Measurements from ENCODE around the gene NHSL2.

NHSL2 gene

DNA sequence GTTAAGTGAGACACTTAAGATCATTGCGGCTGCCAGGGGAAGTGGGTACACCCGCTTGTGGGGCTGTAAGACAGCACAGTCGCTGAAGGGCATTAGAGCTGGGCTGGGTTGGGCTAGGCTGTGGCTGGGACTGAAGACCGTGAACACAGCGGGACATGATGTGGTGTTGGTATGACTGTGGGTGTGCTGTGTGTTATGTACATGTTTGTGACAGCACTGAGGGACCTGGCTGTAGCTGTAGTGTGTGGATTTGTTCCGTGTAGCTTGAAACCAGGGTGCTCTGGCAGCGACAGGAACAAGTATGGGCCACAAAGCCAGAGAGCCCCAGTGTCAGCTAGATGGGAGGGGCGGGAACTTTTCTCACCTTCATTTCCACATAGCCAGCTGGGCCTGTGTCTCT lies 82.1 kb downstream of the NHSL2 start:
- no peak for DNase-seq

DNA sequence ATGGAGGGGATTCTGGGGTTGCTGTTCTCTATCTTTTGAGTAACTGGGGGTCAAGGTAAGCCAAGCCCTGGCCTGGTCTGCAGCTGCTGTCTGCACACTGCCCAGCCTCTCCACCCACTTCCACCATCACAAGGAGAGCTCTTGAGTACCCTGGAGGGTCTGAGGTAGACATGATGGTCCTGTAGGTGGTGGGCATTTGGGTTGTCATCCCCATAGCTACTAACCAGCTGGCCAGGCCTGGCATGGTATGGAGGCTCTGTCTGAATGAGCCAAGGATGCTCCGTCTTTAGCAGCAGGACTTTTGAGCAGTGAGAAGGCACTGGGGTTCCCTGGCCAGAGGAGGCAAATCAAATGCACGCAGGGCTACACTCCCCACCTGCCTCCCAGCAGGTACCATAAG lies 82.7 kb downstream of the NHSL2 start:
- DNase-seq = no peak

DNA sequence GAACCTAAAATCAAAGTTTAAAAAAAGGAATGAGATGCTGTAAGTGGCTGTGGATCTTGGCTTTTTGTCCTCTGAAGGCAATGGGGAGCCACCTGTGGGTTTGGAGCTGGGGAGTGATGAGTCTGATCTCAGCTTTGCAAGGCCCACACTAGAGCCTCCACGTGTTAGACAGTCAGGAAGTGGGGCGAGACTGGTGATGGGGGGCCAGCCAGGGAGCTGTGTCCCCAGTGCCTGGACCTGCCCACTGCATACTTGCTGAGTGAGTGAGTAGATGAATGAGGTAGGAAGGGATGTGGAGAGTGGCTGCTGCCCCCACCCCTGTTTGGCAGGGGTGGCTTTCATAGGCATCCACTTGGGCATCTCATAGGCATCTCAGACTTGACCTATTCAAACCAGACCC lies 84.0 kb downstream of the NHSL2 start:
- DNase-seq = no peak

DNA sequence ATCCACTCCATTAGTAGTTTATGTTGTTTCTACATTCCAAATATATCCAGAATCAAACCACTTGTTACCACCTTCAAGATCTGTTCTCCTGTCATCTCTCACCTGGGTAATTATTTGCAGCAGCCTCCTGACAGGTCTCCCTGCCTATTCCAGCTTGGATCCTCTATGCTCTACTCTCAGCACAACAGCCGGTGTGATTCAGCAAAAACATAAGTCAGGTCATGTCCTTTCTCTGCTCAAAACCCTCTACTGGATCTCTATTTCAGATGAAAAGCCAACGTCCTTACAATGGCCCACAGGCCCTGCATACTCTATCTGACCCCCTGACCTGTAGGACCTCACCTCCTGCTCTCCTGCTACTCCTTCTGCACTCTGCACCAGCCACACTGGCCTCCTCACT lies 84.5 kb downstream of the NHSL2 start:
- no peak for DNase-seq

DNA sequence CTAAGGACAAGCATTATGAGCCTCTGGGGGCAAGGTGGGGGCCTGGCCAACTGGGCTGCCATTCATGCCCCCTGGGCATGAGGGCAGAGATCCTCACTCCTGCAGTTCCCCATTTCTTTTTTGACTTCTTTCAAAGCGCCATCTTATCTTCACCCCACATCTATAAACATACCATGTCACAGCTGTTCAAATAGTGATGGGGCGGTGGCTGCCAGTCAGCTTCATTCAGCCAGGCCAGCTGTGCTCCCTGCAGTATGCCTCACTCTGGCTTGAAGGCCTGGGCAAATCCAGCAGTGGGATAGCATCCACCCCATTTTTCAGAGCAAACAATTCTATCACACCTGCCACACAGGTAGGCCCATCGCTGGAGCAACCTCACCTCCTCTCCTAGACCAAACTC lies 85.5 kb downstream of the NHSL2 start:
- DNase-seq = no peak

DNA sequence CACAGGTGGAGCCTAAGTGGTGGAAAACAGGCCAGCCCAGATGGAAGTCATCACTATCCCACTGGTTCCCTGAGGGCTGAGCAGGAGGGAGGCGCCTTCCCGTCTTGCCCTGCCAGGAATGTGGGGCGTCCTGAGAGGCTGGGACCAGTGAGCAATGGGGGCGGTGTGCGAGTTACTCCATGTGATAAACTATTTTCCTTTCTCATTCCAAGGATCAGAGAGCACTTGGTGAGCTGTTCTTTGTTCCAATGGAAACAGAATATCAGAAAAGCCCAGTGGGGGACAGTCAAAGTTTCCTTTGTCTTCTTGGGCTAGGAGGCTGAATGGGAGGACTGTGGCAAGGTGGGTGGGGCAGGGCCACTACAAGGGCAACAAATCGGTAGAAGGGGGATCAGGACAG lies 86.2 kb downstream of the NHSL2 start:
- no peak for DNase-seq

DNA sequence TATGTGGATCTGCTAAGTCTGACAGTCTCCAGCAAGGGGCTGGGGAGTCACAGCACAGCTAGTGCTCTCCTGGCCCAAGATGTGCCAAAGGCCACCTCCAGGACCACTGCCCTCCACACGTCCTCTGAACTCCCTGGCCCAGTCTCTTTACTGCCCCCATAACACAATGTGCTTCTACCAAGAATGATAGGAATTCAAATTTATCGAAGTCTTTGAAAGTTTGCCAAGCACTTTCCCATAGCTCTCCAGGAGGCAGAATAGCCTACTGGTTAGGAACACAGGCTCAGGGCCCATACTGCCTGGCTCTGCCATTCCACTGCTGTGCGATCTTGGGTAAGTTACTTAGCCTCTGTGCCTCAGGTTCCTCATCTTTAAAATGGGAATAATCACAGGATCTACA lies 86.7 kb downstream of the NHSL2 start:
- no peak for DNase-seq

DNA sequence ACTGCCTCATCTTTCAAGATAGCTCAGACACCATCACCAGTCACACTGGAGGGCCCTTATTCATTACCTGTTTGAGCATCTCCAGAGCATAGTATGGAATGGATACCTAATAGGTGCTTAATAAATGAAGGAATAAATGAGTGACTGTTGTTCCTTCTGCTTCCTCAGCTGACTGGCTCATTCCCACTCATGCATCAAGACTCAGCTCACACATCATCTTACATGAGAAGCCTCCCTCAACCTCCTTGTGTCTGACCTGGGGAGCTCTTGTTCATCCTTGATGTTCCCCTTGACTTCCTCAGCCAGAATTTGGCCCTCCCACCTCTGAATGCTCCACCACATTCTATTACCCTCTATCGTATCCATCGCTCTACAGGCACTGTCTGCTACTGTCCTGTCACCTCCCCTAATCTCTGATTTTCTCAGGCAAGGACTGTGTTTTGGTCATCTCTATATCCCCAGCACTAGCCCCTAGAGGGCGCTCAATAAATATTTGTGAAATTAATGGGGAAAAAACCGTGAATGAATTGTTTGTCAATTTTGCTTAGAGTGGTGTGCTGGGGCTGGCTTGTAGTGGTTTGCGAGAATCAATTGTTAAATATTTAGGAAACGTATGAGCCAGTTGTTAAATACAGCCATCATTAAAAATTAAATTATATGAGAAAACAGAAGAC lies 88.3 kb downstream of the NHSL2 start:
- no peak for DNase-seq

DNA sequence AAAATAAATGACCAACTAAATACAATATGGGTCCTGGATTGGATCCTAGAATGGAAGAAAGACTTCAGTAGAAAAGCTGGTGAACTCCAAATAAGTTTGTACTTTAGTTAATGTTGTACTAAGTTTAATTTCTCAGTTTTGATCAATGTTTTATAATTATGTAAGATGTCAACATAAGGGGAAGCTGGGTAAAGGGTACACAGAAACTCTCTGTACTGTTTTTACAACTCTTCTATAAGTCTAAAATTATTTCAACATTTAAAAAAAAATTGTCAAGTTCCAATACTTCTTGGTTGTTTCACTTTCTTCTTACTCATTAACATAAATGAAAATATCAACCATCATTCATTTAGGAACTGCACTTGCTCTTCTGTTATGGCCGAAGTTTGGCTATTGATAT lies 88.9 kb downstream of the NHSL2 start:
- no peak for DNase-seq

DNA sequence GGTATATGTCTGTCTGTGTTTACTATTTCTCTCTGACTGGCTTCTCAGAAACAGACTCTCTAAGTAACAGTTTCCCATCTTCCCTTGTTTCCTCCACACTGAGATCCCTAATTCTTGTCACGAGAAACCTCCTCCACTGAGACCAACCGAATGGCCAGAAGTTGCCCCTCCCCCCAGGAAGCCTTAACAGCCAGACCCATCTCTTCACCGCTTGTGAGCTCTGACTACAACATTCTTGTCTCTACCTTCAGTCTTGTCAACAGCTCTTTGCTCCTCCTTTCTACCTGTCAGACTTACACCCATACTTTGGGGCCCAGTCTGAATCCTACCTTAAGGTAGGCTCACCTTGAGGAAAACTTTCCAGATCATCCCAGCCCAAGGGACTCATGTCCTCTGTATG lies 90.8 kb downstream of the NHSL2 start:
- no peak for DNase-seq

DNA sequence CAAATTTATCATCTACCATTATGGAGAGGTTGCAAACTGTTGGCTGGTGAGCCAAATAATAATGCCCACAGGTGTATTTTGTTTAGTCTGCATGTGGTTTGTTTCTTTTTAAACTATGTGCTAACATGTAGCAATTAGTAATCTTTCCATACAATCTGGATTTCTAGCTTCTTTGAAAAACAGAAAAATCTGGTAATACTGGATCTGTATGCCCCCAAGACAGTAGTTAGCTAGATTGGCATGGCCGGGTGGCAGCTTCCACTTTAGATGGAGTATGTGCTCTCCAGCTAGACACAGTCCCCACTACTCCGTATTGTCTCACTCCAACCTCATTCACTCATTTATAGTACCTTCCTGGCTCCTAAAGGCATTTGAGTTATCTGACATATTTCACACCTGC lies 91.3 kb downstream of the NHSL2 start:
- no peak for DNase-seq

DNA sequence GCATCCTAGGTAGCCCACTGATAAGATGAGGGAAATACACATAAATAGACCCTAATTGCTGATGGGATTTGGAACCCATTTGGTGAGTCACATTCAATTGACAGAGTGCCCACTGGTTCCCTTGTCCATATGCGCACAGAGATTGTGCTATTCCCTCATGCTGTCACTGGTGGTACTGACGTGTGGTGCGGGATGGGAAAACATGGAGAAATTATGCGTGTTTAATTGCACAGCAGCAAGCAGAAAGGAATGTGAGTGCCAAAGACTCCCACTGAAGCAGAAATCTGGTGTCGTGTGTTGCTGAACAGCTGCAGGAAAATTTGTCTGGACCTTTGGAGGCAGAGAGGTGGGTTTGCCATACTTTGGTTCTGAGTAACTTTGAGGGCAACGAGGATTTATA lies 92.2 kb downstream of the NHSL2 start:
- DNase-seq = no peak

DNA sequence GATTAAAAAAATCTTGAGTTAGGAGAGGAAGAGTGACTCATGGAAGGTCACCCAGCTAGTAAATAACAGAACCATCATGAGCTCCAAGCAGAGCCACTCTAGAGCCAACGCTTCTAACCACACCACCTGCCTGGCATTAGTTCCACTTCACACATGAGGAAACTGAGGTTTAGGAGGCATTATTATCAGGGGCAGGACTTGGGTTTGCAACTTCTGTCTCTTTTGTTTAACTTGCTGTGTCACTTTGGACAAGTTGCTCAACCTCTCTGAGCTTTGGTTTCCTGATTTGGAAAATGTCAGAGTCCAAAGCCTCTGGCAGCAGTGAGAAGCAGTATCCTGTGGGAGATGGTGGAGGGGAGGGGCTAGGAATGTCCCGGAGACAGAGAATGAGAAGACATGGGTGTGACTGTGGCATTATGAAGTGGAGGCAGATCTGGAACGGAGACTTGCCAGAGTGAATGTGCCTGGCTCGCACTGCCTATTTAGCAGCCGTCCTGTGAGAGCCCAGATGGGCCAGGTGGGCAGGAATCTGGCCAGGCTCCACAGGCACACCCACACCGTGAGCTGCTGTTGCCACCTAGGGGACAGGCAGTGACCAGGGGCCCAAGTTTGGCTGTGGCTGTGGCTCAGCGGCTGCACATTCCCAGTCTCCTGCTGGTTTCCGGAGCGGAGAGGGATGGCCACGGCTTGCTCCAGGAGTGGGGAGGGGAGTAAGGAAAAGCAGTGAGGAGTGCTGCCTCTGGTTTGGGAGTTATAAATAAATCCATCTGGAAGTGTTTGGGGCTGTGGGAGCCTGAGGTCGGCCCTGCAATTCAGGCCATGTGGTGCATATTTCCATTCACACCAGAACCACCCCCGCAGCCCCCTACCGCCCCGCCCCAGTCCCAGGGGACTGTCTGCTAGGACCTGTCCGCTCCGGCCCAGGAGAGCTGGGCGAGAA lies 93.4 kb downstream of the NHSL2 start:
- DNase-seq = no peak

DNA sequence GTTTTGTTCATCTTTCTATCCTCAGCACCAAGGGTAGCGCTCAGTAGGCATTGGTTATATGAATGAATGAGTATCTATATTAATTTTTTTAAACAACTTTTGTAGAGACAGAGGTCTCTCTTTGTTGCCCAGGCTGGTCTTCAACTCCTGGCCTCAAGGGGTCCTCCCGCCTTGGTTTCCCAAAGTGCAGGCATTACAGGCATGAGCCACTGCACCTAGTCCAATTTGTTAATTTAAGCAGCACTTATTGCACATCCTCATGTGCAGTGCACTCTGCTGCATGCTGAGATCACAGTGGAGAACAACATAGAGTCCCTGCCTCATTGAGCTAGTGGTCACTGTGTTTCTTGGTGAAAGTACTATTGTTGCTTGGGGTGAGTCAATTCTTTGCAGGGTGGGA lies 94.4 kb downstream of the NHSL2 start:
- no peak for DNase-seq

DNA sequence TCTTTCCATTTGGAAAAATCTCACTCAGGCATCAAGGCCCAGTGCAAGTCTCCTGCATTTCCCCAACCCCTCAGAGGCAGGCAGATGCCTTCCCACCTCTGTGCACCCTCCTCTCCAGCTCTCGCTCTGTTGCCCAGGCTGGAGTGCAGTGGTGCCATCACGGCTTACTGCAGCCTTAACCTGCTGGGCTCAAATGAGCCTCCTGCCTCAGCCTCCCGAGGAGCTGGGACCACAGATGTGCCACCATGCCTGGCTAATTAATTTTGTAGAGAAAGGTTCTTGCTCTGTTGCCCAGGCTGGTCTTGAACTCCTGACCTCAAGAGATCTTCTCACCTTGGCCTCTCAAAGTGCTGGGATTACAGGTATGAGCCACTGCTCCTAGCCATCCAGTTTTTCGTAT lies 95.8 kb downstream of the NHSL2 start:
- no peak for DNase-seq

DNA sequence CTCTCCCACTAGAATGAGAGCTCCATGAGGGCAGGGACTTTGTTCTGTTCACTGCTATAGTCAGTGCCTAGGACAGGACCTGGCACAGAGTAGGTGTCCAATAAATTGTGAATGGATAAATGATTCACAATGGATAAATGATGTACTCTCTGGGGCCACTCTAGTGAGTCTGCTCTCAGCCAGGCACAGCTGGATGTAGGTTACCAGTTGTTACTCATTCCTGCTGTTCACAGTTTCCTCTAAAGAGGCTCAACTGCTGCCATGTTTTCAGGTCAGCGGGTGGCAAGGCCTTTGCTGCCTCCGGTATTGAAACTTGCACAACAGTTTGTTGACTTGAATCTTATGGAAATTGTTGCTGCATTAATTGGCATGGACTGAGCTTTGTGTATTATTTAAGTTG lies 99.1 kb downstream of the NHSL2 start:
- no peak for DNase-seq

DNA sequence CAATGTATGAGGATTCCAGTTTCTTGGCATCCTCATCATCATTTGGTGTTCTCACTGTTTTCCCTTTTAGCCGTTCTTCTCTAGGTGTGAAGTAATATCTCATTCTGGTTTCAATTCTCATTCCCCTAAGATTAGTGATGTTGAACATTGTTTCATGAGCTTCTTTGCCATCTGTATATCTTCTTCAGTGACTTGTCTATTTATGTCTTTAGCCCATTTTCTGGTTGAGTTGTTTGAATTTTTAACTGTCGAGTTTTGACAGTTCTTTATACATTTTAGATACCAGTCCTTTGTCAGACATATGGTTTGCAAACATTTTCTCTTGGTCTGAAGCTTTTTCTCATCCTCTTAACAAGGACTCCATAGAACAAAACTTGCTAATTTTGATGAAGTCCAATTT lies 101.1 kb downstream of the NHSL2 start:
- DNase-seq = no peak

DNA sequence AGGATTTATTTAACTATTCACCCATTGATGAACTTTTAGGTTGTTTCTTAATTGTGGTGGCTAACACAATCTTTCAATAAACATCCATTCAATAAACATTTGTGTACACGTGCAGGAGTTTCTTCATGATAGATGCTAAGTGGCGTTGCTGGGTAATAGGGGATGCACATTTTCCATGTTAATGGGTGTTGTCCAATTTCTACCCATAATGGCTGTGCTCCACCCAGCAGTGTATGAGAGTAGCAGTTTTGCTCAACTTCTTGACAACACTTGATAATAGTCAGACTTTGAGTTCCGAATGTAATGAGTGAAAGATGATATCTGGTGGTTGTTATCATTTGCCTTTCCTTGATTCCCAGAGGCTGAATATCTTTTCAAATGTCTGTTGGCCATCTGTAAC lies 104.7 kb downstream of the NHSL2 start:
- no peak for DNase-seq

DNA sequence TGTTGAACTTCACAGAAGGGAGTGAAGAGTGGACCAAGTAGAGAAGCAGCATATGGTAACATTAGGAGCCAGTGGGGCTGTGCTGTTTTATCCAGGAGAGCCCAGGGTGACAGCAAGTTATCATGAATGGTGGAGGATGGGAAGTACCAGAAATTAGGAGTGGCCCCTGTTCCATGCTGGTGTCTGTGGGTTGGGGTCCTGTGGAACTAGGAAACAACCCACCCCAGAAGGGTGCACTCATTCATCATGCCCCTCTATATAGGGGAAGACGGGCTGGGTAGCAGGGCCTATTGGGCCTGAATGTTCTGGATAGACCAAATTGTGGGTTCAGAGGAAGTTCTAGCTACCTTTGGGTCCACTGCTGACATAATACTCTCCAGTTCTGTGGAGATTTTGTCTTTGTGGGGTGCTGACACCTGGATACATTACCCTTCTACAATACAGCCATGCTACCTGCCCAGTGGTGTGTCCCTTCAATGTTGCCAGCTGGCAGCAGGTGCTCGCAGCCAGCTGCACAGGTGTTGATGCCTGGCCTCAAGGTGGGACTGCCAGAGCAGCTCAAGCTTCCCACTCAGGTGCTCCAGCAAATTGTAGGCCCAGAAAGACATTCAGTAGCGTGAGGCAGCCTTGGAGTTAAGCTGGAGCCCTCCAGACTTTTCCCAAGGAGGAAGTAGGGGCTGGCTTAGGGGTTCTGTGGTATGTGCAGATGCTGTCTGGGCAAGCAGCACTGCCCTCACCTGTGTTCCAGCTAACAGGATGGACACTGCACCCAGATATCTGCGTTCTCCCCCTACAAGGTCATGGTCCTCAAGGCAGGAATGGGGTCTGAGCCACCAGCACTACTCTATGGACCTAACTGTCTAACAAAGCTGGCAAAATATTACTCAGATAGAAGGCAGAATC lies 106.5 kb downstream of the NHSL2 start:
- no peak for DNase-seq

DNA sequence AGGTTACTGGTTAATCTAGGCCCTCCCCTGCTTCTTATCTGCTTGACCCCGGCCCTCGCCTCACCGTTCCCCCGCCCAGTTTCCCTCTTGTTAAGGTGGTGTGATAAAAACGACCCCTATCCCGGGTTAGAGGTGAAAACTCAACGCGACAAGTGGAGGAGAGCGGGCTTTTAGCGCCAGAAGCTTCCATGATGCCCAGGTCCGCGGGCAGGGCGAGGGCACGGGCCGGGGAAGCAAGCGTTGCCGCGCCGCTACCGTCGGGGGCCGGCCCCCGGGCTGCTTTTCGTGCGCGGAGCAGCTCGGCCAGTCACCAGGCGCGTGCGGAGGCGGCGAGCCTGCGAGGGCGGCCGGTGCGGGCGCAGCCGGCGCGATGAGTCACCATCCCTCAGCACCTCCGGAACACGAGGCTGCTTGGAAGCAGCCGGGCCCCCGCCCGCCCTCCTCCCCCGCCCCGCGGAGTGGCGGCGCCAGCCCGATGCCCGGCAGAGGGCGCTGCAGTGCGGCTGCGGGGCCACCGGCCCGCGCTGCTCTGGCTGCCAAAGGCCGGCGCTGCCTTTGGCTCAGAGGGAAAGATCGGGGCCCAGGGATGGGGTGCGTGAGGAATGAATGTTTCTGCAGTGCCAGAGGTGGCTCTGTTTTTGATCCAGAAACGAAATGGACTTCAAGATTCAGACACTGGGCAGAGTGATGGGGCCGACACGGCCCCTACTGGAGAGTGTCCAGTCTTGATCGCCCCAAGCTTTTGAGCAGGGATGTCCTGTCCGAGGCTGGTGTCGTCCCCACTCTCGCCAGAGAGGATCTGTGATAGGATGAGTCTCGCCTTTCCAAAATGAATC lies 107.8 kb downstream of the NHSL2 start:
- DNase-seq = peak; percentile 19

DNA sequence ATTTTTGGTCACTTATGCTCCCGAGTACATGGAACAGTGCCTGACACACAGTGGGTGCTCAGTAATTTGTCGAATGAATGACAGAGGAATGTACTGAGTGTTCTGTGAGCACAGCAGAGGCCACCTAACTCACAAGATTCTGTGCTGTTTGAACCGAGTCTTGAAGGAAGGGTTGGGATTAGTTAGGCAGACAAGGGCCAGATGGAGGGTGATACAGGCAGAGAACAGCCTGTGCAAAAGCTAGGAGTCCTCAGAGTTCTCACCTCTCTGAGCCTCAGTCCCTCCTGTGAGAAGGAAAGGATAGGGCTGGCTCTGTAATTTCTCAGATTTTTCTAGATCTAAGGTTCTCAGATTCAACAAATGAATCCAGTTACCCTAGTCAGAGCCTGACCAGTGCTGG lies 108.8 kb downstream of the NHSL2 start:
- DNase-seq = no peak

DNA sequence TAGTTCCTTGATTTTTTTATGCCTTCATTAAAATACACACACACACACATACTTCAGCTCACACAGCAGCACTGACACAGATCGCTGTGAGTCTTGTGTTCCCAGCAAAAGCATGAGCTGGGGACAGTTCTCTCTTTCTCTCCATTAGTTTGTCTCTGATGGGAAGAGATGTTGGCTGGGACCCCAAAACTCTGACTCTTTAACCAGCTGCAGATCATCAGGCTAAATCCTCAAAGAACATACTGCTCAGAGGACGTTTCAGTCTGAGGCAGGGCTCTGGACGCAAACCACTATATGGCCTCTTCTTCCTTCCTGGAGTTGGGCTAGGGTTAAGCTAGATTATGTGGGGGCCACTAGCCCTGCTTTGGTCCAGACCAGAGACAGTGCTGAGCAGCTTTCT lies 109.6 kb downstream of the NHSL2 start:
- DNase-seq = no peak

DNA sequence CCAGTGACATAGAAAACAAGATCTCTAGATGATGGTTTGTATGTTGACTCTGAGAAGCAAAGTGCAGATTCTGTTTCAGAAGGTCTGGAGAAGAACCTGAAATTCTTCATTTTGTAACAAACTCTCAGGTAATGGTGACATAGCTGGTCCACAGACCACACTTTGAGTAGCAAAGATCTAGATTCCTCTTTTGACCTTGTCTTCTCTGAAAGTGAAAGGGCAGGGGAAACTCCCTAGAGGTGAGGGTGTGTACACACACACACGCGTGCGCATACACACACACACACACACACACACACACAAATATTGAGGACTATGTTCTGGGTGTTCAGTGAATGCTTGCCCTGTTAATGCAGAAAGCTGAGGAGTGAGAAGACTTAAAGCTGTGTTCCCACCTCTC lies 110.1 kb downstream of the NHSL2 start:
- DNase-seq = no peak

All from NCI-H1417 treated with DMSO at 0.1 percent for 48 hours (cell line).